ENCODE results near the gene APBB1. TPM values are rescaled to one million over a fixed set of nuclear protein-coding genes. Genes with fewer than 3 reads are reported as not detected.

Gene APBB1
- total RNA-seq, 1 experiment from 2014 or later, result 0.90 TPM

DNA sequence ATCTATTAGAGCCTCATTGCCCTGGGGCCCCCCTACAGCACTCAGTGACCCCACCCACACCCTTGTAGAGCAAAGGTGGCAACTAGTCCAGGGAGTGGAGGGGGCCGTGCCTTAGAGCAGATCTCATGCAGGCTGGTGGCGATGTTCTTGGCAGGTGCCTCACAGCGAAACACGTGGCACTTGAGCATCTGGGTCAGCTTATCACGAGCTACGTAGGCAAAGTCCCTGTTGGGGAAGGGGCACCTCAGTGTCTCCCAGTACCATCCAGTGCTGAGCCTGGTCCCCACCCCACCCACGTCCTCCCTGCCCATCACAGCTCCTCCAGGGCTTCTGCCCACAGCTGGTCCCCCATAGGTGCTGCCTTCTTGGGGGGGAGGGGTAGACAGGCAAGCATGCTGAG, 17.4 kb downstream of the APBB1 start:
- Histone ChIP-seq H3K4me1 (replicated peaks; ENCODE audit: insufficient read depth) (peaks cover 15% of the 10 kb centered on the region), H3K4me2 (no peak overlapping the region), H3K79me2 (ENCODE audit: low read depth) (no peaks in the 10 kb centered on the region), H3K36me3 (ENCODE audit: low read depth) (no peaks in the 10 kb centered on the region), H3F3A (ENCODE audit: insufficient read depth, low read depth) (peaks cover 7% of the 10 kb centered on the region; the same call in 1 of the 2 replicates), H2AFZ (no peak overlapping the region), H4K20me1 (ENCODE audit: insufficient read depth) (no peaks in the 10 kb centered on the region), H3K27me3 (ENCODE audit: insufficient read depth, low read depth) (no peaks in the 10 kb centered on the region), H3K4me3 (no peak overlapping the region), H3K27ac (no peak overlapping the region), H3K9me3 (ENCODE audit: insufficient read depth, low read depth) (no peaks in the 10 kb centered on the region), H3K9me2 (ENCODE audit: insufficient read depth) (no peaks in the 10 kb centered on the region)
- DNase-seq, result no peak
- intact Hi-C loops (cut with micrococcal nuclease; ENCODE audit: unreplicated experiment), result no loop called here
- BruUV-seq (replicated peaks), result no TSS peak
- POLR2A ChIA-PET (ENCODE audit: unreplicated experiment), result no interaction called here
- TF ChIP-seq, protein P1, sequence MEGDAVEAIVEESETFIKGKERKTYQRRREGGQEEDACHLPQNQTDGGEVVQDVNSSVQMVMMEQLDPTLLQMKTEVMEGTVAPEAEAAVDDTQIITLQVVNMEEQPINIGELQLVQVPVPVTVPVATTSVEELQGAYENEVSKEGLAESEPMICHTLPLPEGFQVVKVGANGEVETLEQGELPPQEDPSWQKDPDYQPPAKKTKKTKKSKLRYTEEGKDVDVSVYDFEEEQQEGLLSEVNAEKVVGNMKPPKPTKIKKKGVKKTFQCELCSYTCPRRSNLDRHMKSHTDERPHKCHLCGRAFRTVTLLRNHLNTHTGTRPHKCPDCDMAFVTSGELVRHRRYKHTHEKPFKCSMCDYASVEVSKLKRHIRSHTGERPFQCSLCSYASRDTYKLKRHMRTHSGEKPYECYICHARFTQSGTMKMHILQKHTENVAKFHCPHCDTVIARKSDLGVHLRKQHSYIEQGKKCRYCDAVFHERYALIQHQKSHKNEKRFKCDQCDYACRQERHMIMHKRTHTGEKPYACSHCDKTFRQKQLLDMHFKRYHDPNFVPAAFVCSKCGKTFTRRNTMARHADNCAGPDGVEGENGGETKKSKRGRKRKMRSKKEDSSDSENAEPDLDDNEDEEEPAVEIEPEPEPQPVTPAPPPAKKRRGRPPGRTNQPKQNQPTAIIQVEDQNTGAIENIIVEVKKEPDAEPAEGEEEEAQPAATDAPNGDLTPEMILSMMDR (conservative IDR thresholded peaks at IDR 0.05), result no peak
- no peak for TF ChIP-seq EZH2 (IDR thresholded peaks at IDR 0.05; ENCODE audit: low read depth)
- CTCF ChIA-PET, result no interaction called here

DNA sequence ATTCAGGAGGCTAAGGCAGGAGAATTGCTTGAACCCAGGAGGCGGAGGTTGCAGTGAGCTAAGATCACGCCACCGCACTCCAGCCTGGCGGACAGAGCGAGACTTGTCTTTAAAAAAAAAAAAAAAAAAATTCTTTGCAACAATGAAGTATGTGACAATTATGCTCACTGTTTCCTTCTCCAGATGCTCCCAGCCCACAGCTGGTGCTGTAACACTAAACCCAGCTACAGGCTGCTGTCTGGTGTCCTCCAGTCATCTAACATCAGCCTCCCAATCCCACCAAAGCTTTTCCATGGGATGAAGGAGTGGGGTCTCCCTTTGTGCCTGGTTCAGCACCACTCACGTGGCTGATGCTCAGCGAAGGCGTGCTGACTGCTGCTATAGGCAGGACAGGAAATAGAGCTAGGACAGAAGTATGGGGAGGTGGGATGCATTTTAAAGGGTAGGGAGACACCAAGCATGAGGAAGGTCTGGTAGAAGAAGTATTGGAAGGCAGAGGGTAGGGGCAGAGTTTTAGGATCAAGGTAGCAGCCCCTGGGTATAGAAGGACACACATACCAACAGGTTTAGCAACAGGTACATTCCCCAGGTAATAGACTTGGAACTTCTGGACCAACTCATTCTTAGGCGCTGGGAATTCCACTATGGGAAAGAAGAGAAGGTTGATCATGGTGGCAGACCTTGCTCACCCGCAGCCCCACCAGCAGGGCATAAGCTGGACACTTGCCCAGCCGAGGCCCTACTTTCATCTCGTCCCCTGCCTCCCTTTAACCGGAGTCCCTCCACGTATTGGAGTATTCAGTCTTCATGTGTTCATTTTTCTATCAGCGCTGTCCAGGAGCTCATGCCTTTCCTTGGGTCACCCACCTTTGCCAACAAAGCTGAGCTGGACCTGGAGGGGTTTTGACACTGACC, 18.2 kb downstream of the APBB1 start:
- H3K79me2 ChIP-seq (ENCODE audit: low read depth), result no peaks in the 10 kb centered on the region
- no peaks in the 10 kb centered on the region for H3K9me2 ChIP-seq (ENCODE audit: insufficient read depth)
- TF ChIP-seq, protein P1 (conservative IDR thresholded peaks at IDR 0.05), result no peak
- no peak for TF ChIP-seq EZH2 (IDR thresholded peaks at IDR 0.05; ENCODE audit: low read depth)
- no TSS peak for BruUV-seq (replicated peaks)
- peaks cover 15% of the 10 kb centered on the region for H3K4me1 ChIP-seq (replicated peaks; ENCODE audit: insufficient read depth)
- no peak for DNase-seq
- ChIA-PET CTCF (no interaction called here), POLR2A (ENCODE audit: unreplicated experiment) (no interaction called here)
- no peak overlapping the region for H3K4me3 ChIP-seq
- no peaks in the 10 kb centered on the region for H4K20me1 ChIP-seq (ENCODE audit: insufficient read depth)
- no peak overlapping the region for H2AFZ ChIP-seq
- H3K27me3 ChIP-seq (ENCODE audit: insufficient read depth, low read depth), result no peaks in the 10 kb centered on the region
- intact Hi-C loops (cut with micrococcal nuclease; ENCODE audit: unreplicated experiment), result no loop called here
- H3K27ac ChIP-seq, result no peak overlapping the region
- no peaks in the 10 kb centered on the region for H3K9me3 ChIP-seq (ENCODE audit: insufficient read depth, low read depth)
- H3K4me2 ChIP-seq, result no peak overlapping the region
- no peaks in the 10 kb centered on the region for H3K36me3 ChIP-seq (ENCODE audit: low read depth)
- peaks cover 7% of the 10 kb centered on the region; the same call in 1 of the 2 replicates for H3F3A ChIP-seq (ENCODE audit: insufficient read depth, low read depth)

DNA sequence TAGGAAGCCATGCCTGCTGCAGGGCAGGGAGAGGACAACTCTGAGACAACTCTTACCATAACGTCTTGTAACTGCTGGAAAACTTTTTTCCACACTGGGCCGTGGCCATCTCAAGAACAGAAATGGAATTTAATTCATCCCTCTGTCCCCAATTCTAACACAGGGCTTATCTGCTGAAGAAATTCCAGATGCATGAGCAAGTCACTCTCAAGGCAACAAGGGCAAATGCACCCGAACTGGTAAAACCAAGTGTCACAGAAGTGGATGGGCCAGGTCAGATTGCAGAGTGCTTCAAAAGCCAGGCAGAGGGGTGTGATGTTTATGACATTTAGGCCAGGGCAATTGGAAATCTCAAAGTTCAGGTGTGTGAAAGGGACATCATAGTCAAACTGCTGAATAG, 21.3 kb downstream of the APBB1 start:
- no TSS peak for BruUV-seq (replicated peaks)
- no peak for TF ChIP-seq EZH2 (IDR thresholded peaks at IDR 0.05; ENCODE audit: low read depth)
- TF ChIP-seq, protein P1 (conservative IDR thresholded peaks at IDR 0.05), result no peak
- no peaks in the 10 kb centered on the region for H3K9me3 ChIP-seq (ENCODE audit: insufficient read depth, low read depth)
- peaks cover 7% of the 10 kb centered on the region; the same call in 1 of the 2 replicates for H3F3A ChIP-seq (ENCODE audit: insufficient read depth, low read depth)
- H4K20me1 ChIP-seq (ENCODE audit: insufficient read depth), result no peaks in the 10 kb centered on the region
- ChIA-PET POLR2A (ENCODE audit: unreplicated experiment) (no interaction called here), CTCF (interaction anchor here (1.3 kb wide), 1 partner anchor 19 kb away, joined by 4 read pairs; no protein-coding TSS in a partner anchor)
- peaks cover 15% of the 10 kb centered on the region for H3K4me1 ChIP-seq (replicated peaks; ENCODE audit: insufficient read depth)
- H3K79me2 ChIP-seq (ENCODE audit: low read depth), result no peaks in the 10 kb centered on the region
- H2AFZ ChIP-seq, result no peak overlapping the region
- peak; percentile 57 to 72 for DNase-seq
- H3K36me3 ChIP-seq (ENCODE audit: low read depth), result no peaks in the 10 kb centered on the region
- H3K27me3 ChIP-seq (ENCODE audit: insufficient read depth, low read depth), result no peaks in the 10 kb centered on the region
- H3K9me2 ChIP-seq (ENCODE audit: insufficient read depth), result no peaks in the 10 kb centered on the region
- no peak overlapping the region for H3K27ac ChIP-seq
- intact Hi-C loops (cut with micrococcal nuclease; ENCODE audit: unreplicated experiment), result no loop called here
- peak overlapping the region; percentile 48 for H3K4me2 ChIP-seq
- H3K4me3 ChIP-seq, result no peak overlapping the region
